Keratinocyte (primary cell): ENCODE results near the gene H3-3A.

ENCODE experiments used
- EZH2 ChIP-seq: IDR thresholded peaks from one replicate; pipeline ENCODE4 v1.6.1; 2012; ENCODE audit warnings: inconsistent platforms, mild to moderate bottlenecking, low read length, moderate library complexity
- TF ChIP-seq, protein P1 (sequence below), 3 experiments: IDR thresholded peaks in 1 of 3; conservative IDR thresholded peaks in 1 of 3; optimal IDR thresholded peaks in 1 of 3; 2 replicates in 2 of 3; 3 replicates in 1 of 3; pipeline versions ENCODE3 to v1.5.1; 2011; ENCODE audit warnings: low read length in 3 of 3, mild to moderate bottlenecking in 3 of 3, moderate library complexity in 2 of 3, control low read depth in 1 of 3, inconsistent platforms in 1 of 3; ENCODE audit not compliant: insufficient read depth in 2 of 3; ENCODE audit errors: extremely low read depth in 1 of 3

DNA sequence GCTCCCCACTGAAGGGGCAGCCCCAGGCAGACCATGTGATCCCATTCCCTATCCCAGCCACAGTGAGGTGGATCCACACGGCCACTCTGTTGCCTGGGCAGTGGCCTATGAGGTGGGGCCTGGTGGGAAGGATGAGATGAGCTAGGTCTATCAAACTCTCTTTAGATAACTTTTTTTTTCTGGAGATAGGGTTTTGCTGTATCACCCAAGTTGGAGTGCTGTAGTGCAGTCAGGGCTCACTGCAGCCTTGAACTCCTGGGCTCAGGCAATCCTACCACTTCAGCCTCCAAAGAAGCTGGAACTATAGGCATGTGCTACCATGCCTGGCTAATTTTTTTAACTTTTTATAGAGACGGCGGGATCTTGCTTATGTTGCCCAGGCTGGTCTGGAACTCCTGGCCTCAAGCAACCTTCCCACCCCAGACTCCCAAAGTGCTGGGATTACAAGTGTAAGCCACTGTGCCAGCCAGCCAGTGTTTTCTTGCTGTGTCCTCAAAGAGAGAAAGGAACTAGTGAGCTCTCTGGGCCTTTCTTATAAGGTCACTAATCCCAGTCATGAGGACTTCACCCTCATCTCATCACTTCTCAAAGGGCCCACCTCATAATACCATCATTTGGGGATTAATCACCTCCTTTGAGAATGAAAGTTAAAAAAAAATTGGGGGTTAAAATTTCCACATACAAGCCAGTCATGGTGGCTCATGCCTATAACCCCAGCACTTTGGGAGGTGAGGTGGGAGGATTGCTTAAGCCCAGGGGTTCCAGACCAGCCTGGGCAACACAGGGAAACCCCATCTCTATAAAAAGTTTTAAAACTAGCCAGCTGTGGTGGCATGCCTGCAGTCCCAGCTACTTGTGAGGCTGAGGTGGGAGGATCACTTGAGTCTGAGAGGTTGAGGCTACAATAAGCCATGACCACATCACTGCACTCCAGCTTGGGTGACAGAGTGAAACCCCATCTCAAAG, 36.6 kb downstream of the H3-3A start:
- TF ChIP-seq, protein P1, sequence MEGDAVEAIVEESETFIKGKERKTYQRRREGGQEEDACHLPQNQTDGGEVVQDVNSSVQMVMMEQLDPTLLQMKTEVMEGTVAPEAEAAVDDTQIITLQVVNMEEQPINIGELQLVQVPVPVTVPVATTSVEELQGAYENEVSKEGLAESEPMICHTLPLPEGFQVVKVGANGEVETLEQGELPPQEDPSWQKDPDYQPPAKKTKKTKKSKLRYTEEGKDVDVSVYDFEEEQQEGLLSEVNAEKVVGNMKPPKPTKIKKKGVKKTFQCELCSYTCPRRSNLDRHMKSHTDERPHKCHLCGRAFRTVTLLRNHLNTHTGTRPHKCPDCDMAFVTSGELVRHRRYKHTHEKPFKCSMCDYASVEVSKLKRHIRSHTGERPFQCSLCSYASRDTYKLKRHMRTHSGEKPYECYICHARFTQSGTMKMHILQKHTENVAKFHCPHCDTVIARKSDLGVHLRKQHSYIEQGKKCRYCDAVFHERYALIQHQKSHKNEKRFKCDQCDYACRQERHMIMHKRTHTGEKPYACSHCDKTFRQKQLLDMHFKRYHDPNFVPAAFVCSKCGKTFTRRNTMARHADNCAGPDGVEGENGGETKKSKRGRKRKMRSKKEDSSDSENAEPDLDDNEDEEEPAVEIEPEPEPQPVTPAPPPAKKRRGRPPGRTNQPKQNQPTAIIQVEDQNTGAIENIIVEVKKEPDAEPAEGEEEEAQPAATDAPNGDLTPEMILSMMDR (optimal IDR thresholded peaks at IDR 0.05 in 1 of 3, IDR thresholded peaks at IDR 0.05 in 1 of 3, conservative IDR thresholded peaks at IDR 0.05 in 1 of 3; ENCODE audit: extremely low read depth in 1 of 3, insufficient read depth in 2 of 3, low read length in 3 of 3): no peak
- no peak for TF ChIP-seq EZH2
